Cortex of kidney (tissue), 1 donor: Measurements from ENCODE around the gene CHCHD6.

ENCODE experiments used
- DNase-seq: peaks from one replicate; lab custom pipeline; 2025; lab: John Stamatoyannopoulos, UW

The CHCHD6 gene

GRCh38 chr3:126922466-126922865 lies 218.4 kb downstream of the CHCHD6 start:
- no peak for DNase-seq

GRCh38 chr3:126923423-126923822 lies 219.4 kb downstream of the CHCHD6 start:
- no peak for DNase-seq

GRCh38 chr3:126923895-126924294 lies 219.9 kb downstream of the CHCHD6 start:
- DNase-seq: no peak

GRCh38 chr3:126924458-126924857 lies 220.4 kb downstream of the CHCHD6 start:
- DNase-seq: no peak

- DNase-seq: no peak
Observed at GRCh38 chr3:126925411-126926171, 221.6 kb downstream of the CHCHD6 start.

- DNase-seq: no peak
Observed at GRCh38 chr3:126926684-126927400, 222.8 kb downstream of the CHCHD6 start.

GRCh38 chr3:126927401-126927750 lies 223.3 kb downstream of the CHCHD6 start:
- no peak for DNase-seq

GRCh38 chr3:126927846-126928245 lies 223.8 kb downstream of the CHCHD6 start:
- no peak for DNase-seq

- DNase-seq: no peak
Observed at GRCh38 chr3:126928921-126929474, 225.0 kb downstream of the CHCHD6 start.

- no peak for DNase-seq
Observed at GRCh38 chr3:126930936-126931600, 227.0 kb downstream of the CHCHD6 start.

- no peak for DNase-seq
Observed at GRCh38 chr3:126931806-126932187, 227.8 kb downstream of the CHCHD6 start.

GRCh38 chr3:126932188-126932931 lies 228.3 kb downstream of the CHCHD6 start:
- no peak for DNase-seq

- DNase-seq: no peak
Observed at GRCh38 chr3:126934031-126934531, 230.0 kb downstream of the CHCHD6 start.

- DNase-seq: no peak
Observed at GRCh38 chr3:126934991-126935390, 231.0 kb downstream of the CHCHD6 start.

GRCh38 chr3:126935756-126936509 lies 231.9 kb downstream of the CHCHD6 start:
- DNase-seq: no peak

GRCh38 chr3:126936853-126937425 lies 232.9 kb downstream of the CHCHD6 start:
- no peak for DNase-seq

- no peak for DNase-seq
Observed at GRCh38 chr3:126937533-126937932, 233.5 kb downstream of the CHCHD6 start.

- no peak for DNase-seq
Observed at GRCh38 chr3:126937973-126938372, 233.9 kb downstream of the CHCHD6 start.

- DNase-seq: no peak
Observed at GRCh38 chr3:126938520-126939337, 234.7 kb downstream of the CHCHD6 start.

GRCh38 chr3:126939338-126939718 lies 235.3 kb downstream of the CHCHD6 start:
- no peak for DNase-seq
